DND-41 (cell line): ENCODE data around the gene IVD.

ENCODE experiments used
- EZH2 ChIP-seq: IDR thresholded peaks from 3 replicates; pipeline ENCODE4 v1.6.1; 2012; ENCODE audit warnings: borderline replicate concordance, low read depth, mild to moderate bottlenecking, moderate library complexity, low read length, inconsistent platforms; ENCODE audit not compliant: severe bottlenecking
- TF ChIP-seq, protein P1 (sequence below): IDR thresholded peaks from 2 replicates; pipeline ENCODE4 v1.5.1; 2012; ENCODE audit warnings: borderline replicate concordance, low read length, moderate library complexity, mild to moderate bottlenecking; ENCODE audit not compliant: poor library complexity, severe bottlenecking; ENCODE audit errors: extremely low read depth

DNA sequence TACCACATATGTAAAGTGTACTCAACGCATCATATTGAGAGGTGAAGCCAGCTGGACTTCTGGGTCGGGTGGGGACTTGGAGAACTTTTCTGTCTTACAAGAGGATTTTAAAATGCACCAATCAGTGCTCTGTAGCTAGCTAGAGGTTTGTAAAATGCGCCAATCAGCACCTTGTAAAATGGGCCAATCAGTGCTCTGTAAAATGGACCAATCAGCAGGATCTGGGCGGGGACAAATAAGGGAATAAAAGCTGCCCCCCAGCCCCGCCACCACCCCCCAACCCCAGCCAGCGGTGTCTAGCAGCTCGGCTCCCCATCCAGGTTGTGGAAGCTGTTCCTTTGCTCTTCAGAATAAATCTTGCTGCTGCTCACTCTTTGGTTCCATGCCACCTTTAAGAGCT, 6.2 kb upstream of the IVD start:
- TF ChIP-seq, protein P1, sequence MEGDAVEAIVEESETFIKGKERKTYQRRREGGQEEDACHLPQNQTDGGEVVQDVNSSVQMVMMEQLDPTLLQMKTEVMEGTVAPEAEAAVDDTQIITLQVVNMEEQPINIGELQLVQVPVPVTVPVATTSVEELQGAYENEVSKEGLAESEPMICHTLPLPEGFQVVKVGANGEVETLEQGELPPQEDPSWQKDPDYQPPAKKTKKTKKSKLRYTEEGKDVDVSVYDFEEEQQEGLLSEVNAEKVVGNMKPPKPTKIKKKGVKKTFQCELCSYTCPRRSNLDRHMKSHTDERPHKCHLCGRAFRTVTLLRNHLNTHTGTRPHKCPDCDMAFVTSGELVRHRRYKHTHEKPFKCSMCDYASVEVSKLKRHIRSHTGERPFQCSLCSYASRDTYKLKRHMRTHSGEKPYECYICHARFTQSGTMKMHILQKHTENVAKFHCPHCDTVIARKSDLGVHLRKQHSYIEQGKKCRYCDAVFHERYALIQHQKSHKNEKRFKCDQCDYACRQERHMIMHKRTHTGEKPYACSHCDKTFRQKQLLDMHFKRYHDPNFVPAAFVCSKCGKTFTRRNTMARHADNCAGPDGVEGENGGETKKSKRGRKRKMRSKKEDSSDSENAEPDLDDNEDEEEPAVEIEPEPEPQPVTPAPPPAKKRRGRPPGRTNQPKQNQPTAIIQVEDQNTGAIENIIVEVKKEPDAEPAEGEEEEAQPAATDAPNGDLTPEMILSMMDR = no peak
- no peak for TF ChIP-seq EZH2
